ENCODE results near the gene CDR2.
"Not testable (repeated sequence)": the region's sequence is repeated elsewhere in the genome, so short reads cannot be mapped to it uniquely, and the experiment has no call there.

Gene CDR2

GRCh38 chr16:22302776-22303363 lies 71.5 kb downstream of the CDR2 start:
- ChIA-PET POLR2A (no interaction called here), CTCF (no interaction called here)
- TF ChIP-seq L3MBTL2 (conservative IDR thresholded peaks at IDR 0.05): no peak
- no peak for TF ChIP-seq CTBP1 (IDR thresholded peaks at IDR 0.05; ENCODE audit: borderline replicate concordance)
- no peak for TF ChIP-seq HDGF (IDR thresholded peaks at IDR 0.05; ENCODE audit: borderline replicate concordance)
- no peak for TF ChIP-seq SP1 (IDR thresholded peaks at IDR 0.05)
- TF ChIP-seq FOXK2 (IDR thresholded peaks at IDR 0.05): no peak
- no peak for TF ChIP-seq PKNOX1 (IDR thresholded peaks at IDR 0.05)
- TF ChIP-seq NFRKB (IDR thresholded peaks at IDR 0.05): no peak
- TF ChIP-seq LEF1 (IDR thresholded peaks at IDR 0.05; ENCODE audit: borderline replicate concordance): no peak
- DNase-seq (ENCODE audit: extremely low spot score): no peak

- CTCF ChIA-PET; POLR2A ChIA-PET; DNase-seq (ENCODE audit: extremely low spot score): not testable (repeated sequence)
Measured at GRCh38 chr16:22301423-22301822, 73.0 kb downstream of the CDR2 start.

GRCh38 chr16:22300427-22301071 lies 73.9 kb downstream of the CDR2 start:
- DNase-seq (ENCODE audit: extremely low spot score): peak; percentile 59

GRCh38 chr16:22299036-22299435 lies 75.4 kb downstream of the CDR2 start:
- POLR2A ChIA-PET: interaction anchor here (1.0 to 3.9 kb wide), 2 partner anchors 92 to 112 kb away, joined by 3 to 17 read pairs; partner anchors contain the start of gene EEF2K
- CTCF ChIA-PET: interaction anchor here (1.6 kb wide), 1 partner anchor 107 kb away, joined by 4 read pairs; no protein-coding TSS in a partner anchor

More at GRCh38 chr16:22300427-22301071, 73.9 kb downstream of the CDR2 start:
- TF ChIP-seq LEF1 (IDR thresholded peaks at IDR 0.05; ENCODE audit: borderline replicate concordance) (no peak), L3MBTL2 (conservative IDR thresholded peaks at IDR 0.05) (no peak), ARNT (IDR thresholded peaks at IDR 0.05) (no peak), HDGF (IDR thresholded peaks at IDR 0.05; ENCODE audit: borderline replicate concordance) (no peak)
- ChIA-PET CTCF (interaction anchor here (0.6 to 1.2 kb wide), 6 partner anchors 9 to 116 kb away, joined by 3 to 7 read pairs (median 4); partner anchors contain the start of gene EEF2K), POLR2A (interaction anchor here (0.8 kb wide), 3 partner anchors 11 to 110 kb away, joined by 3 read pairs; partner anchors contain the start of gene EEF2K)

GRCh38 chr16:22297871-22298733 lies 76.3 kb downstream of the CDR2 start:
- peak; percentile 76 for DNase-seq (ENCODE audit: extremely low spot score)
- TF ChIP-seq NFRKB (IDR thresholded peaks at IDR 0.05) (no peak), LEF1 (IDR thresholded peaks at IDR 0.05; ENCODE audit: borderline replicate concordance) (no peak), SUZ12 (IDR thresholded peaks at IDR 0.05) (no peak), FOXA1 (IDR thresholded peaks at IDR 0.05) (no peak), TARDBP (IDR thresholded peaks at IDR 0.05) (no peak; the same call in 1 of the 2 replicates), FOXK2 (IDR thresholded peaks at IDR 0.05) (peak; percentile 18; the same call in 1 of the 2 replicates), ZNF384 (IDR thresholded peaks at IDR 0.05) (no peak), ARNT (IDR thresholded peaks at IDR 0.05) (no peak), CTBP1 (IDR thresholded peaks at IDR 0.05; ENCODE audit: borderline replicate concordance) (peak; percentile 65; the same call in 1 of the 2 replicates), L3MBTL2 (conservative IDR thresholded peaks at IDR 0.05) (no peak), PKNOX1 (IDR thresholded peaks at IDR 0.05) (no peak), FOXM1 (IDR thresholded peaks at IDR 0.05; ENCODE audit: borderline replicate concordance) (no peak), ELF4 (IDR thresholded peaks at IDR 0.05) (peak; percentile 39; the same call in 1 of the 2 replicates), HDGF (IDR thresholded peaks at IDR 0.05; ENCODE audit: borderline replicate concordance) (0 out of 2 replicates have a peak, but pooled peaks have one; percentile 13), BHLHE40 (IDR thresholded peaks at IDR 0.05; ENCODE audit: borderline replicate concordance) (no peak), SP1 (IDR thresholded peaks at IDR 0.05) (no peak)
- CTCF ChIA-PET: interaction anchor here (1.1 to 1.6 kb wide), 3 partner anchors 99 to 110 kb away, joined by 3 to 4 read pairs (median 3); no protein-coding TSS in a partner anchor
- POLR2A ChIA-PET: interaction anchor here (1.0 to 3.9 kb wide), 4 partner anchors 16 to 111 kb away, joined by 3 to 17 read pairs (median 5); partner anchors contain the start of gene EEF2K

More at GRCh38 chr16:22299036-22299435, 75.4 kb downstream of the CDR2 start:
- no peak for TF ChIP-seq ELF4 (IDR thresholded peaks at IDR 0.05)
- no peak for TF ChIP-seq L3MBTL2 (conservative IDR thresholded peaks at IDR 0.05)
- no peak for TF ChIP-seq SUZ12 (IDR thresholded peaks at IDR 0.05)
- TF ChIP-seq SP1 (IDR thresholded peaks at IDR 0.05): no peak
- TF ChIP-seq PKNOX1 (IDR thresholded peaks at IDR 0.05): no peak
- DNase-seq (ENCODE audit: extremely low spot score): no peak
